ENCODE measurements around the gene MYO1B. TPM values are rescaled to one million over a fixed set of nuclear protein-coding genes. Genes with fewer than 3 reads are reported as not detected.

MYO1B gene
- total and polyA plus RNA-seq, 2 experiments from 2014 or later: 126 to 197 TPM

GRCh38 chr2:191225690-191226089, 19.5 kb upstream of the MYO1B start:
- Histone ChIP-seq H3K4me1 (ENCODE audit: insufficient read depth) (peaks cover 40% of the 10 kb centered on the region), H3K27me3 (replicated peaks; ENCODE audit: insufficient read depth) (no peaks in the 10 kb centered on the region), H3K9ac (no peak overlapping the region), H3K36me3 (ENCODE audit: low read depth) (no peaks in the 10 kb centered on the region), H3F3A (ENCODE audit: insufficient read depth) (peaks cover 18% of the 10 kb centered on the region), H3K9me2 (ENCODE audit: insufficient read depth) (no peaks in the 10 kb centered on the region), H3K4me2 (ENCODE audit: unreplicated experiment) (peak overlapping the region; percentile 0), H3K4me3 (no peak overlapping the region), H2AFZ (no peak overlapping the region; the same call in 1 of the 2 replicates), H3K27ac (no peak overlapping the region), H3K79me2 (ENCODE audit: insufficient read depth) (no peaks in the 10 kb centered on the region), H4K20me1 (ENCODE audit: insufficient read depth) (no peaks in the 10 kb centered on the region), H3K9me3 (ENCODE audit: low read depth) (no peaks in the 10 kb centered on the region)
- TF ChIP-seq EZH2 (IDR thresholded peaks at IDR 0.05; ENCODE audit: insufficient read depth, poor library complexity, severe bottlenecking) (no peak), EZH2phosphoT487 (IDR thresholded peaks at IDR 0.05; ENCODE audit: insufficient read depth, low read depth) (no peak)
- WGBS, 2 experiments (ENCODE audit: low coverage in 1 of 2, low lambda C conversion rate in 2 of 2, missing lambda C conversion rate in 2 of 2): 71 to 82% methylated on average over 1 of the region's 1 CpG
- in situ Hi-C loops (cut with MboI): no loop called here
- DNase-seq: no peak

GRCh38 chr2:191226196-191226595, 19.0 kb upstream of the MYO1B start:
- H2AFZ ChIP-seq: peak overlapping the region; percentile 49
- H3K9ac ChIP-seq: no peak overlapping the region
- peak; percentile 63 for DNase-seq
- TF ChIP-seq EZH2 (IDR thresholded peaks at IDR 0.05; ENCODE audit: insufficient read depth, poor library complexity, severe bottlenecking) (no peak), EZH2phosphoT487 (IDR thresholded peaks at IDR 0.05; ENCODE audit: insufficient read depth, low read depth) (no peak)
- H3K27ac ChIP-seq: peak overlapping the region; percentile 12; the same call in 1 of the 2 replicates
- no peaks in the 10 kb centered on the region for H3K9me2 ChIP-seq (ENCODE audit: insufficient read depth)
- H4K20me1 ChIP-seq (ENCODE audit: insufficient read depth): no peaks in the 10 kb centered on the region
- H3K4me3 ChIP-seq: no peak overlapping the region
- no peaks in the 10 kb centered on the region for H3K9me3 ChIP-seq (ENCODE audit: low read depth)
- no peaks in the 10 kb centered on the region for H3K79me2 ChIP-seq (ENCODE audit: insufficient read depth)
- 6% methylated on average over 2 of the region's 2 CpGs for WGBS, 2 experiments (ENCODE audit: low coverage in 1 of 2, low lambda C conversion rate in 2 of 2, missing lambda C conversion rate in 2 of 2)
- no peaks in the 10 kb centered on the region for H3K27me3 ChIP-seq (replicated peaks; ENCODE audit: insufficient read depth)
- H3K4me2 ChIP-seq (ENCODE audit: unreplicated experiment): peak overlapping the region; percentile 0
- H3K36me3 ChIP-seq (ENCODE audit: low read depth): no peaks in the 10 kb centered on the region
- in situ Hi-C loops (cut with MboI): no loop called here
- peaks cover 43% of the 10 kb centered on the region for H3K4me1 ChIP-seq (ENCODE audit: insufficient read depth)
- H3F3A ChIP-seq (ENCODE audit: insufficient read depth): peaks cover 23% of the 10 kb centered on the region

GRCh38 chr2:191228333-191228732, 16.9 kb upstream of the MYO1B start:
- Histone ChIP-seq H3K4me2 (ENCODE audit: unreplicated experiment) (no peak overlapping the region), H3K4me1 (ENCODE audit: insufficient read depth) (peaks cover 59% of the 10 kb centered on the region), H4K20me1 (ENCODE audit: insufficient read depth) (no peaks in the 10 kb centered on the region), H3K27ac (no peak overlapping the region), H3K9me3 (ENCODE audit: low read depth) (no peaks in the 10 kb centered on the region), H3K9me2 (ENCODE audit: insufficient read depth) (no peaks in the 10 kb centered on the region), H3K79me2 (ENCODE audit: insufficient read depth) (no peaks in the 10 kb centered on the region), H3F3A (ENCODE audit: insufficient read depth) (peaks cover 41% of the 10 kb centered on the region), H2AFZ (no peak overlapping the region), H3K9ac (no peak overlapping the region), H3K36me3 (ENCODE audit: low read depth) (no peaks in the 10 kb centered on the region), H3K27me3 (replicated peaks; ENCODE audit: insufficient read depth) (no peaks in the 10 kb centered on the region), H3K4me3 (no peak overlapping the region)
- in situ Hi-C loops (cut with MboI): no loop called here
- DNase-seq: no peak
- no peak for TF ChIP-seq EZH2phosphoT487 (IDR thresholded peaks at IDR 0.05; ENCODE audit: insufficient read depth, low read depth)
- no peak for TF ChIP-seq EZH2 (IDR thresholded peaks at IDR 0.05; ENCODE audit: insufficient read depth, poor library complexity, severe bottlenecking)
- 63 to 80% methylated on average over 2 of the region's 2 CpGs for WGBS, 2 experiments (ENCODE audit: low coverage in 1 of 2, low lambda C conversion rate in 2 of 2, missing lambda C conversion rate in 2 of 2)

- H3K9ac ChIP-seq: no peak overlapping the region
- no peaks in the 10 kb centered on the region for H3K27me3 ChIP-seq (replicated peaks; ENCODE audit: insufficient read depth)
- no peak for DNase-seq
- H3K27ac ChIP-seq: no peak overlapping the region
- TF ChIP-seq EZH2 (IDR thresholded peaks at IDR 0.05; ENCODE audit: insufficient read depth, poor library complexity, severe bottlenecking) (no peak), EZH2phosphoT487 (IDR thresholded peaks at IDR 0.05; ENCODE audit: insufficient read depth, low read depth) (no peak)
- H3F3A ChIP-seq (ENCODE audit: insufficient read depth): peaks cover 41% of the 10 kb centered on the region
- no peaks in the 10 kb centered on the region for H4K20me1 ChIP-seq (ENCODE audit: insufficient read depth)
- peaks cover 59% of the 10 kb centered on the region for H3K4me1 ChIP-seq (ENCODE audit: insufficient read depth)
- H2AFZ ChIP-seq: no peak overlapping the region
- H3K4me2 ChIP-seq (ENCODE audit: unreplicated experiment): no peak overlapping the region
- WGBS, 2 experiments (ENCODE audit: low coverage in 1 of 2, low lambda C conversion rate in 2 of 2, missing lambda C conversion rate in 2 of 2): 35 to 42% methylated on average over 6 of the region's 6 CpGs
- H3K79me2 ChIP-seq (ENCODE audit: insufficient read depth): no peaks in the 10 kb centered on the region
- no peaks in the 10 kb centered on the region for H3K9me2 ChIP-seq (ENCODE audit: insufficient read depth)
- in situ Hi-C loops (cut with MboI): no loop called here
- H3K9me3 ChIP-seq (ENCODE audit: low read depth): no peaks in the 10 kb centered on the region
- H3K4me3 ChIP-seq: no peak overlapping the region
- H3K36me3 ChIP-seq (ENCODE audit: low read depth): no peaks in the 10 kb centered on the region
Measured at GRCh38 chr2:191228861-191229260, 16.3 kb upstream of the MYO1B start.

GRCh38 chr2:191230174-191230573, 15.0 kb upstream of the MYO1B start:
- Histone ChIP-seq H3K27ac (peak overlapping the region; percentile 68), H3F3A (ENCODE audit: insufficient read depth) (peaks cover 41% of the 10 kb centered on the region), H3K27me3 (replicated peaks; ENCODE audit: insufficient read depth) (no peaks in the 10 kb centered on the region), H3K4me3 (no peak overlapping the region), H3K36me3 (ENCODE audit: low read depth) (no peaks in the 10 kb centered on the region), H3K79me2 (ENCODE audit: insufficient read depth) (no peaks in the 10 kb centered on the region), H4K20me1 (ENCODE audit: insufficient read depth) (no peaks in the 10 kb centered on the region), H3K9me2 (ENCODE audit: insufficient read depth) (no peaks in the 10 kb centered on the region), H2AFZ (peak overlapping the region; percentile 62), H3K4me2 (ENCODE audit: unreplicated experiment) (peak overlapping the region; percentile 30), H3K9me3 (ENCODE audit: low read depth) (no peaks in the 10 kb centered on the region), H3K9ac (peak overlapping the region; percentile 12; the same call in 1 of the 2 replicates), H3K4me1 (ENCODE audit: insufficient read depth) (peaks cover 59% of the 10 kb centered on the region)
- DNase-seq: peak; percentile 92
- TF ChIP-seq EZH2 (IDR thresholded peaks at IDR 0.05; ENCODE audit: insufficient read depth, poor library complexity, severe bottlenecking): no peak
- 0 out of 2 replicates have a peak, but pooled peaks have one; percentile 24 for TF ChIP-seq EZH2phosphoT487 (IDR thresholded peaks at IDR 0.05; ENCODE audit: insufficient read depth, low read depth)
- in situ Hi-C loops (cut with MboI): no loop called here
- 0 to 2% methylated on average over 5 of the region's 5 CpGs for WGBS, 2 experiments (ENCODE audit: low coverage in 1 of 2, low lambda C conversion rate in 2 of 2, missing lambda C conversion rate in 2 of 2)

Measured in GM23248 (cell line).